Measurements from ENCODE around the gene ARHGAP10. TPM values are rescaled to one million over a fixed set of nuclear protein-coding genes. Genes with fewer than 3 reads are reported as not detected.

The ARHGAP10 gene
- total and polyA plus RNA-seq, 2 donors (not counting 1 experiment from before 2014, with no cell fraction given), result 0.10 to 0.34 TPM

DNA sequence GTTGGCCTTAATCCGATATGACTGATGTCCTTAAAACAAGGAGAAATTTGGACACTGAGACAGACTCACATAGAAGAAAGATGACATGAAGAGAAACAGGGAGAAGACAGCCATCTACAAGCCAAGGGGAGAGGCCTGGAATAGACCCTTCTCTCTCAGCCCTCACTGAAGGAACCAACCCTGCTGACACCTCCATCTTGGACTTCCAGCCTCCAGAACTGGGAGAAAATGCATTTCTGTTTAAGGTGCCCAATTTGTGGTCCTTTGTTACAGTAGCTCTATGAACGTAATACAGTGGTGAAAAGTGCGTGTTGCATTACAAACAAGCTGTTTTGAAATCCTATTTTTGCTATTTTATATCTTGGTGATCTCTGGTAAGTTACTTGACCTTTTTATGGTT, 343.6 kb downstream of the ARHGAP10 start:
- H3K4me1 Mint-ChIP-seq, result no peaks in the 10 kb centered on the region
- DNase-seq (no peak), ATAC-seq (ENCODE audit: low read depth) (no peak)
- Histone ChIP-seq H3K4me2 (replicated peaks; ENCODE audit: low read depth, low read length, poor library complexity, severe bottlenecking) (no peak overlapping the region), H3K9ac (ENCODE audit: low read length) (no peak overlapping the region), H4K20me1 (ENCODE audit: control insufficient read depth, insufficient read depth, low read length, poor library complexity, severe bottlenecking) (no peaks in the 10 kb centered on the region), H2AFZ (ENCODE audit: insufficient read depth, low read depth, low read length, poor library complexity, severe bottlenecking) (no peak overlapping the region), H3K27ac (ENCODE audit: low read length in 2 of 2) (no peak overlapping the region), H3K27me3 (replicated peaks in 1 of 4; ENCODE audit: control extremely low read depth in 1 of 4, control insufficient read depth in 3 of 4, insufficient read depth in 4 of 4, low read length in 3 of 4) (no peaks in the 10 kb centered on the region), H3K9me3 (ENCODE audit: control extremely low read depth in 1 of 3, control insufficient read depth in 2 of 3, insufficient read depth in 1 of 3, low read length in 2 of 3) (peaks cover 0 to 42% (median 20%) of the 10 kb centered on the region in 3 donors), H3K4me3 (ENCODE audit: control extremely low read depth in 1 of 5, extremely low read depth in 1 of 5, insufficient read depth in 1 of 5, low read depth in 2 of 5, low read length in 4 of 5) (no peak overlapping the region), H3K36me3 (replicated peaks in 1 of 2; ENCODE audit: control extremely low read depth in 1 of 2, control insufficient read depth in 1 of 2, extremely low read depth in 1 of 2, insufficient read depth in 2 of 2, low read length in 1 of 2) (no peaks in the 10 kb centered on the region), H3K79me2 (ENCODE audit: control insufficient read depth, insufficient read depth, low read length) (no peaks in the 10 kb centered on the region), H3K4me1 (ENCODE audit: control insufficient read depth in 2 of 2, insufficient read depth in 2 of 2, low read length in 2 of 2) (no peaks in the 10 kb centered on the region)
- TF ChIP-seq, protein P1, sequence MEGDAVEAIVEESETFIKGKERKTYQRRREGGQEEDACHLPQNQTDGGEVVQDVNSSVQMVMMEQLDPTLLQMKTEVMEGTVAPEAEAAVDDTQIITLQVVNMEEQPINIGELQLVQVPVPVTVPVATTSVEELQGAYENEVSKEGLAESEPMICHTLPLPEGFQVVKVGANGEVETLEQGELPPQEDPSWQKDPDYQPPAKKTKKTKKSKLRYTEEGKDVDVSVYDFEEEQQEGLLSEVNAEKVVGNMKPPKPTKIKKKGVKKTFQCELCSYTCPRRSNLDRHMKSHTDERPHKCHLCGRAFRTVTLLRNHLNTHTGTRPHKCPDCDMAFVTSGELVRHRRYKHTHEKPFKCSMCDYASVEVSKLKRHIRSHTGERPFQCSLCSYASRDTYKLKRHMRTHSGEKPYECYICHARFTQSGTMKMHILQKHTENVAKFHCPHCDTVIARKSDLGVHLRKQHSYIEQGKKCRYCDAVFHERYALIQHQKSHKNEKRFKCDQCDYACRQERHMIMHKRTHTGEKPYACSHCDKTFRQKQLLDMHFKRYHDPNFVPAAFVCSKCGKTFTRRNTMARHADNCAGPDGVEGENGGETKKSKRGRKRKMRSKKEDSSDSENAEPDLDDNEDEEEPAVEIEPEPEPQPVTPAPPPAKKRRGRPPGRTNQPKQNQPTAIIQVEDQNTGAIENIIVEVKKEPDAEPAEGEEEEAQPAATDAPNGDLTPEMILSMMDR (IDR thresholded peaks at IDR 0.05), result no peak
- no peak for TF ChIP-seq EZH2 (IDR thresholded peaks at IDR 0.05; ENCODE audit: borderline replicate concordance, insufficient read depth, low read depth, low read length, poor library complexity, severe bottlenecking)
- H3K4me3 Mint-ChIP-seq, result no peak overlapping the region
- ChIA-PET POLR2A (no interaction called here), CTCF (no interaction called here)
- intact Hi-C loops (cut with micrococcal nuclease), result no loop called here
- H3K27me3 Mint-ChIP-seq, result no peaks in the 10 kb centered on the region
- H3K9me3 Mint-ChIP-seq (ENCODE audit: insufficient read depth), result peaks cover 14% of the 10 kb centered on the region
- WGBS (ENCODE audit: insufficient coverage), result 100% methylated on average over 3 of the region's 3 CpGs
- no peak overlapping the region for H3K27ac Mint-ChIP-seq

DNA sequence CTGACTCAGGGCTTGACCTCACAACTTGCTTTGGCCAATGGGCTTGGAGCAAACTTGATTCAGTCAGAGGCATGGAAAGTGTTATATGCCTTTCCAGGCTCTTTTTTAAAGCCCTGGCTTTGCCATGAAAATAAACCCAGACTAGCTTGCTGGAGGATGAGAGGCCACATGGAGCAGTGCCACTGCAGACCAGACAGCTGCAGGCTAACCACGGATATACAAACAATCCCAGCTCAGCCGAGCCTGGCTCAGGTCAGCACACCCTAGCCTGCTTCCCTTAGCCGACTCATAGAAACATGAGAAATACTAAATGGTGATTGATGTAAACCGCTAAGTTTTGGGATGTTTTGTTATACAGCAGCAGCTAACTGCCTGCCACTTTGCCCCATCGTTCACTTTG, 345.1 kb downstream of the ARHGAP10 start:
- no peak for ATAC-seq (ENCODE audit: low read depth)
- no peaks in the 10 kb centered on the region for H3K36me3 ChIP-seq (replicated peaks in 1 of 2; ENCODE audit: control extremely low read depth in 1 of 2, control insufficient read depth in 1 of 2, extremely low read depth in 1 of 2, insufficient read depth in 2 of 2, low read length in 1 of 2)
- Mint-ChIP-seq H3K27me3 (no peaks in the 10 kb centered on the region), H3K4me3 (no peak overlapping the region), H3K9me3 (ENCODE audit: insufficient read depth) (peaks cover 14% of the 10 kb centered on the region), H3K4me1 (no peaks in the 10 kb centered on the region), H3K27ac (no peak overlapping the region)
- no peaks in the 10 kb centered on the region for H4K20me1 ChIP-seq (ENCODE audit: control insufficient read depth, insufficient read depth, low read length, poor library complexity, severe bottlenecking)
- intact Hi-C loops (cut with micrococcal nuclease), result no loop called here
- peaks cover 0 to 47% (median 20%) of the 10 kb centered on the region in 3 donors for H3K9me3 ChIP-seq (ENCODE audit: control extremely low read depth in 1 of 3, control insufficient read depth in 2 of 3, insufficient read depth in 1 of 3, low read length in 2 of 3)
- TF ChIP-seq, protein P1 (IDR thresholded peaks at IDR 0.05), result no peak
- TF ChIP-seq EZH2 (IDR thresholded peaks at IDR 0.05; ENCODE audit: borderline replicate concordance, insufficient read depth, low read depth, low read length, poor library complexity, severe bottlenecking), result no peak
- no peak overlapping the region for H3K9ac ChIP-seq (ENCODE audit: low read length)
- H3K4me1 ChIP-seq (ENCODE audit: control insufficient read depth in 2 of 2, insufficient read depth in 2 of 2, low read length in 2 of 2), result no peaks in the 10 kb centered on the region
- no peaks in the 10 kb centered on the region for H3K27me3 ChIP-seq (replicated peaks in 1 of 4; ENCODE audit: control extremely low read depth in 1 of 4, control insufficient read depth in 3 of 4, insufficient read depth in 4 of 4, low read length in 3 of 4)
- WGBS (ENCODE audit: insufficient coverage), result 98% methylated on average over 4 of the region's 5 CpGs
- H2AFZ ChIP-seq (ENCODE audit: insufficient read depth, low read depth, low read length, poor library complexity, severe bottlenecking), result no peak overlapping the region
- POLR2A ChIA-PET, result no interaction called here
- H3K27ac ChIP-seq (ENCODE audit: low read length in 2 of 2), result no peak overlapping the region
- H3K79me2 ChIP-seq (ENCODE audit: control insufficient read depth, insufficient read depth, low read length), result no peaks in the 10 kb centered on the region
- CTCF ChIA-PET, result no interaction called here
- H3K4me2 ChIP-seq (replicated peaks; ENCODE audit: low read depth, low read length, poor library complexity, severe bottlenecking), result no peak overlapping the region
- H3K4me3 ChIP-seq (ENCODE audit: control extremely low read depth in 1 of 5, extremely low read depth in 1 of 5, insufficient read depth in 1 of 5, low read depth in 2 of 5, low read length in 4 of 5), result no peak overlapping the region
- no peak for DNase-seq

Measured in B cell (primary cell).